Naive thymus-derived CD8-positive, alpha-beta T cell (primary cell): Measurements from ENCODE around the gene GLI1. TPM values are rescaled to one million over a fixed set of nuclear protein-coding genes. Genes with fewer than 3 reads are reported as not detected.
"Not testable (repeated sequence)": the region's sequence is repeated elsewhere in the genome, so short reads cannot be mapped to it uniquely, and the experiment has no call there.

Source experiments
- ATAC-seq, 2 donors: fragments of 150-1000 bp; cut with Tn5 transposase in 1 of 2; sonication (Bioruptor Pico), chemical (Tn5 transposase) in 1 of 2; 1 replicate in 1 of 2; 2 replicates in 1 of 2; pipeline ENCODE4 v1.10.0; 2021; ENCODE audit warnings: mild to moderate bottlenecking in 2 of 2, moderate library complexity in 2 of 2
- POLR2A ChIA-PET: fragments of 350-600 bp; sonication (Branson Sonifier 250); formaldehyde crosslinking; loops from one replicate; lab custom pipeline; 2021; ENCODE audit warnings: antibody characterized with exemption; lab: Charles Lee
- DNase-seq, 10 donors: peaks; one replicate each; pipeline versions ENCODE4 v3.0.0 to v3.0.0-alpha.2; 2020 to 2022
- H3K27ac Mint-ChIP-seq, 10 donors: one replicate each; pipeline ENCODE4 v1.8.0; 2020 to 2022; ENCODE audit warnings: mild to moderate bottlenecking in 10 of 10, mixed read lengths in 10 of 10, moderate library complexity in 4 of 10, inconsistent platforms in 1 of 10
- H3K27me3 Mint-ChIP-seq, 5 donors: one replicate each; pipeline ENCODE4 v1.8.0; 2021 to 2022; ENCODE audit warnings: mixed read lengths in 5 of 5
- H3K36me3 Mint-ChIP-seq, 3 donors: one replicate each; pipeline ENCODE4 v1.8.0; 2020 to 2022; ENCODE audit warnings: mixed read lengths in 3 of 3, mild to moderate bottlenecking in 2 of 3, inconsistent platforms in 1 of 3
- H3K4me1 Mint-ChIP-seq, 4 donors: one replicate each; pipeline ENCODE4 v1.8.0; 2021 to 2022; ENCODE audit warnings: mixed read lengths in 4 of 4
- H3K4me3 Mint-ChIP-seq, 10 donors: one replicate each; pipeline ENCODE4 v1.8.0; 2020 to 2022; ENCODE audit warnings: mild to moderate bottlenecking in 10 of 10, mixed read lengths in 10 of 10, moderate library complexity in 6 of 10, inconsistent platforms in 1 of 10
- H3K9me3 Mint-ChIP-seq, 9 donors: one replicate each; pipeline ENCODE4 v1.8.0; 2020 to 2022; ENCODE audit warnings: mixed read lengths in 9 of 9, mild to moderate bottlenecking in 3 of 9, inconsistent platforms in 1 of 9, moderate library complexity in 1 of 9
- microRNA-seq: library from miRNA; unstranded; fragments of <30 nt; microRNA quantifications from one replicate; pipeline ENCODE4 v1.2.0, GENCODE V29; 2022; ENCODE audit warnings: borderline microRNAs expressed
- polyA plus RNA-seq, 3 donors: library from polyadenylated mRNA; unstranded; fragments of 300-500 nt; fragmentation: Illumina TruSeq; gene quantifications; one replicate each; pipeline ENCODE4 v1.2.3, GENCODE V29; 2021
- total RNA-seq, 8 experiments: library from RNA in 2 of 8; stranded (reverse) in 2 of 8; gene quantifications; one replicate each; pipeline ENCODE4 v1.2.3 and lab custom pipeline; 2021 to 2026

GLI1 gene
- total and polyA plus RNA-seq, 5 experiments from 2014 or later = 1.9 to 2.7 TPM; not detected in 3

DNA sequence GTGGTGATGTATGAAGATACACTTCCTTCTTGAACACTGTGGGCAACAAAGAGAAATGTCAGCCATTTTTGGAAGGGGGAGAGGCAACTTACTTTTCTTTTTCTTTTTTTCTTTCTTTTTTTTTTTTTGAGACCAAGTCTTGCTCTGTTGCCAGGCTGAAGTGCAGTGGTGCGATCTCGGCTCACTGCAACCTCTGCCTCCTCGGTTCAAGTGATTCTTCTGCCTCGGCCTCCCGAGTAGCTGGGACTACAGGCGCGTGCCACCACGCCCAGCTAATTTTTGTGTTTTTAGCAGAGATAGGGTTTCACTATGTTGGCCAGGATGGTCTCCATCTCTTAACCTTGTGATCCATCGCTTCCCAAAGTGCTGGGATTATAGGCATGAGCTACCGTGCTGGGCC is 58.1 kb downstream of the GLI1 start:
- not testable (repeated sequence) for H3K9me3 Mint-ChIP-seq, H3K27me3 Mint-ChIP-seq, DNase-seq, ATAC-seq
- H3K36me3 Mint-ChIP-seq = peaks cover 4 to 68% (median 23%) of the 10 kb centered on the region in 3 donors
- POLR2A ChIA-PET = interaction anchor here (0.5 to 8.6 kb wide), 5 partner anchors 13 to 185 kb away, joined by 3 to 135 read pairs (median 11); partner anchors contain the start of genes ARHGAP9 and GLI1
- H3K27ac Mint-ChIP-seq = peak overlapping the region in 9 of 10 donors; percentile 53 to 100 (median 77)
- H3K4me1 Mint-ChIP-seq = peaks cover 26 to 46% (median 43%) of the 10 kb centered on the region in 4 donors
- H3K4me3 Mint-ChIP-seq = peak overlapping the region in 4 of 10 donors; percentile 29 to 97 (median 52)

- H3K4me1 Mint-ChIP-seq = peaks cover 29 to 49% (median 45%) of the 10 kb centered on the region in 4 donors
- peak overlapping the region; percentile 98 to 100 (median 99) for H3K27ac Mint-ChIP-seq
- H3K27me3 Mint-ChIP-seq = peaks cover 0 to 2% (median 0%) of the 10 kb centered on the region in 5 donors
- no peak for ATAC-seq
- POLR2A ChIA-PET = interaction anchor here (0.6 to 8.6 kb wide), 6 partner anchors 8 to 179 kb away, joined by 3 to 135 read pairs (median 9); partner anchors contain the start of genes ARHGAP9 and GLI1
- peak overlapping the region; percentile 75 to 99 (median 98) for H3K4me3 Mint-ChIP-seq
- no peak for DNase-seq
- no peaks in the 10 kb centered on the region for H3K9me3 Mint-ChIP-seq
- peaks cover 4 to 62% (median 19%) of the 10 kb centered on the region in 3 donors for H3K36me3 Mint-ChIP-seq
Measured at GRCh38 chr12:57518176-57518919, 58.8 kb downstream of the GLI1 start.

- H3K27ac Mint-ChIP-seq = peak overlapping the region; percentile 98 to 100 (median 99)
- POLR2A ChIA-PET = interaction anchor here (1.1 to 8.6 kb wide), 14 partner anchors 9 to 72 kb away, joined by 3 to 135 read pairs (median 8); partner anchors contain the start of genes ARHGAP9, DCTN2, GLI1 and MARS1
- peaks cover 0 to 2% (median 0%) of the 10 kb centered on the region in 5 donors for H3K27me3 Mint-ChIP-seq
- peaks cover 4 to 54% (median 19%) of the 10 kb centered on the region in 3 donors for H3K36me3 Mint-ChIP-seq
- no peak for ATAC-seq
- H3K9me3 Mint-ChIP-seq = no peaks in the 10 kb centered on the region
- peaks cover 33 to 57% (median 53%) of the 10 kb centered on the region in 4 donors for H3K4me1 Mint-ChIP-seq
- peak overlapping the region; percentile 95 to 99 (median 98) for H3K4me3 Mint-ChIP-seq
- DNase-seq = peak in 2 of 10 donors; percentile 13 to 19
Measured at GRCh38 chr12:57518920-57519795, 59.6 kb downstream of the GLI1 start.

DNA sequence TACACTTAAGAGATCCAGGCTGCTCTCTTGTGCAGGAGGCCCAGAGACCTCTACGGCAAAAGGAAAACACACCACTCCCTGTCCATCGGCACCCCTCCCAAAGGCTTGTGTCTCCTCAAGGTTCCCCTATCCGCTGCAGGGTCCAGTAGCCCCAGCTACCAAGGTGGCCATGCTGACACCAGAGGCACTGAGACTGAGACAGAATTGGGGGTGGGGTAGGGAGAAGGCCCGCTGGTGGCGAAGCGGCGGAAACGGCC is 60.1 kb downstream of the GLI1 start:
- peak overlapping the region; percentile 98 to 100 (median 99) for H3K27ac Mint-ChIP-seq
- no peak for ATAC-seq

GRCh38 chr12:57520053-57520818 is 60.7 kb downstream of the GLI1 start, which contains the start of gene DDIT3:
TSS of gene DDIT3 (minus strand) at chr12:57520514. CDS start at chr12:57517406, 3,108 bp downstream.
- Mint-ChIP-seq H3K36me3 (peaks cover 4 to 46% (median 13%) of the 10 kb centered on the region in 3 donors), H3K27me3 (peaks cover 0 to 2% (median 0%) of the 10 kb centered on the region in 5 donors), H3K9me3 (no peaks in the 10 kb centered on the region), H3K4me3 (peak within 1 kb of the TSS; percentile 95 to 99 (median 98)), H3K27ac (peak within 1 kb of the TSS; percentile 99 to 100 (median 100)), H3K4me1 (peaks cover 40 to 67% (median 62%) of the 10 kb centered on the region in 4 donors)
- ATAC-seq (peak; percentile 70 to 79), DNase-seq (peak; percentile 98 to 100 (median 100))
- POLR2A ChIA-PET = interaction anchor here (0.6 to 8.6 kb wide), 27 partner anchors 9 to 408 kb away, joined by 3 to 135 read pairs (median 4); partner anchors contain the start of genes ARHGAP9, CTDSP2, DCTN2 and GLI1

More for the DNA sequence above, 60.1 kb downstream of the GLI1 start:
- H3K9me3 Mint-ChIP-seq = no peaks in the 10 kb centered on the region
- H3K4me3 Mint-ChIP-seq = peak overlapping the region; percentile 95 to 99 (median 98)
- peaks cover 38 to 63% (median 59%) of the 10 kb centered on the region in 4 donors for H3K4me1 Mint-ChIP-seq
- H3K27me3 Mint-ChIP-seq = peaks cover 0 to 2% (median 0%) of the 10 kb centered on the region in 5 donors
- POLR2A ChIA-PET = interaction anchor here (0.9 to 8.6 kb wide), 19 partner anchors 9 to 326 kb away, joined by 3 to 135 read pairs (median 4); partner anchors contain the start of genes ARHGAP9, DCTN2, GLI1 and MARS1
- DNase-seq = peak in 6 of 10 donors; percentile 17 to 33 (median 27)
- peaks cover 4 to 48% (median 15%) of the 10 kb centered on the region in 3 donors for H3K36me3 Mint-ChIP-seq

DNA sequence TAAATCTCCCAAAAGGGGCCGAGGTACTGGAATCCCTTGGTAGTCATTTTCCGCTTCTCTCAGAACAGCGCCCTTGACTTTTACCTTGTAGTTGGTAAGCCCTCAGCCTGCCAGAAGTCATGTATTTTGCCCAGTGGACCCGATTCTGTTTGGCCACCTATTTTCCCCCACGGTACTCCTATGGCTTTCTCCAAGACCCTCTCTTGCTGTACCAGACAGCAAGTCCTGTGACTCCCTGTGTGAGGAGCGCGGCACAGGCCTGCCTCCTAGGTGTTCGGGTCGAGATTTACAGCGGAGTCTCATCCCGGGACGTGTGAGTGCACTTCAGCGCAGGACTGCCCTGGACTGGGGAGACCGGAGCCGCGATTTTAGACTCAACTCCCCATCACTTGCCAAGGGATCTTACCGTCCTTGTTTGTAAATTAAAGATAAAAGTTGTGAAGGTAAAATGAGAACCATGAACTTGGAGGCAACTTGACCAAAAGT is 62.0 kb downstream of the GLI1 start:
- H3K4me1 Mint-ChIP-seq = peaks cover 42 to 79% (median 65%) of the 10 kb centered on the region in 4 donors
- H3K27me3 Mint-ChIP-seq = peaks cover 0 to 2% (median 0%) of the 10 kb centered on the region in 5 donors
- H3K9me3 Mint-ChIP-seq = no peaks in the 10 kb centered on the region
- H3K36me3 Mint-ChIP-seq = peaks cover 4 to 36% (median 6%) of the 10 kb centered on the region in 3 donors
- peak in 3 of 10 donors; percentile 17 to 38 (median 20) for DNase-seq
- ATAC-seq = no peak
- POLR2A ChIA-PET = interaction anchor here (1.3 to 8.6 kb wide), 5 partner anchors 25 to 62 kb away, joined by 4 to 135 read pairs (median 12); partner anchors contain the start of genes ARHGAP9, DCTN2, GLI1 and MARS1
- peak overlapping the region; percentile 92 to 99 (median 97) for H3K4me3 Mint-ChIP-seq
- H3K27ac Mint-ChIP-seq = peak overlapping the region; percentile 99 to 100 (median 100)

Small RNAs within 50 kb of the gene (microRNA-seq; reads per million reads assigned to microRNA genes)
- 2.1 reads per million for gene MIR616
- gene MIR6758 = not detected

Other genes starting within 250 kb of the GLI1 start
- under 1 TPM; 0.41 to 0.55 TPM for gene NXPH4, start 243.0 kb upstream of the GLI1 start, total RNA-seq
- gene NXPH4, start 243.0 kb upstream of the GLI1 start, polyA plus RNA-seq = not detected
- gene SHMT2, start 230.1 kb upstream of the GLI1 start, total RNA-seq = 10 to 100 TPM; 45.2 to 45.3 TPM
- 10 to 100 TPM; 27.3 to 31.2 (median 28.8) TPM for gene SHMT2, start 230.1 kb upstream of the GLI1 start, polyA plus RNA-seq
- gene STAC3, start 208.6 kb upstream of the GLI1 start, total RNA-seq = 1 to 10 TPM; 2.5 to 2.6 TPM
- not detected for gene STAC3, start 208.6 kb upstream of the GLI1 start, polyA plus RNA-seq
- gene R3HDM2, start 28.7 kb upstream of the GLI1 start, total RNA-seq = 100 to 1,000 TPM; 104 to 115 TPM
- gene R3HDM2, start 28.7 kb upstream of the GLI1 start, polyA plus RNA-seq = 10 to 100 TPM in 1 of 3 donors, 1 to 10 TPM in 2; 5.4 to 17.3 (median 7.4) TPM
- gene INHBC, start 25.0 kb upstream of the GLI1 start, total RNA-seq = under 1 TPM; 0.18 to 0.19 TPM
- gene INHBC, start 25.0 kb upstream of the GLI1 start, polyA plus RNA-seq = not detected
- gene INHBE, start 4.5 kb upstream of the GLI1 start, total RNA-seq = not detected
- gene INHBE, start 4.5 kb upstream of the GLI1 start, polyA plus RNA-seq = under 1 TPM in 1 of 3 donors, not detected in 2; 0.16 TPM
- gene ARHGAP9, start 20.1 kb downstream of the GLI1 start, total RNA-seq = 100 to 1,000 TPM; 287 to 291 TPM
- gene ARHGAP9, start 20.1 kb downstream of the GLI1 start, polyA plus RNA-seq = 100 to 1,000 TPM; 136 to 240 (median 150) TPM
- 100 to 1,000 TPM; 368 to 386 TPM for gene MARS1, start 28.3 kb downstream of the GLI1 start, total RNA-seq
- gene MARS1, start 28.3 kb downstream of the GLI1 start, polyA plus RNA-seq = 10 to 100 TPM; 81.0 to 93.5 (median 91.9) TPM
- 10 to 100 TPM; 88.0 to 89.5 TPM for gene DDIT3, start 60.7 kb downstream of the GLI1 start, total RNA-seq
- 10 to 100 TPM; 13.1 to 18.7 (median 15.5) TPM for gene DDIT3, start 60.7 kb downstream of the GLI1 start, polyA plus RNA-seq
- gene MBD6, start 63.0 kb downstream of the GLI1 start, total RNA-seq = 100 to 1,000 TPM in 1 of 2 experiments, 10 to 100 TPM in 1; 98.5 to 104 TPM
- gene MBD6, start 63.0 kb downstream of the GLI1 start, polyA plus RNA-seq = 1 to 10 TPM in 2 of 3 donors, under 1 TPM in 1; 0.38 to 2.5 (median 2.1) TPM
- gene DCTN2, start 87.4 kb downstream of the GLI1 start, total RNA-seq = 10 to 100 TPM; 69.0 to 70.5 TPM
- gene DCTN2, start 87.4 kb downstream of the GLI1 start, polyA plus RNA-seq = 10 to 100 TPM; 60.6 to 67.8 (median 67.7) TPM
- gene KIF5A, start 90.3 kb downstream of the GLI1 start, total RNA-seq = 1 to 10 TPM; 1.5 to 2.3 TPM
- gene KIF5A, start 90.3 kb downstream of the GLI1 start, polyA plus RNA-seq = under 1 TPM in 2 of 3 donors, not detected in 1; 0.17 to 0.20 TPM
- gene PIP4K2C, start 131.4 kb downstream of the GLI1 start, total RNA-seq = 10 to 100 TPM; 23.4 to 24.8 TPM
- gene PIP4K2C, start 131.4 kb downstream of the GLI1 start, polyA plus RNA-seq = 10 to 100 TPM; 10.9 to 24.6 (median 22.7) TPM
- 10 to 100 TPM; 36.2 to 36.3 TPM for gene DTX3, start 145.0 kb downstream of the GLI1 start, total RNA-seq
- gene DTX3, start 145.0 kb downstream of the GLI1 start, polyA plus RNA-seq = 1 to 10 TPM; 4.9 to 9.4 (median 7.7) TPM
- gene ARHGEF25, start 151.7 kb downstream of the GLI1 start, total RNA-seq = under 1 TPM; 0.27 to 0.55 TPM
- gene ARHGEF25, start 151.7 kb downstream of the GLI1 start, polyA plus RNA-seq = not detected
- under 1 TPM in 1 of 2 experiments, not detected in 1; 0.30 TPM for gene B4GALNT1, start 173.4 kb downstream of the GLI1 start, total RNA-seq
- gene B4GALNT1, start 173.4 kb downstream of the GLI1 start, polyA plus RNA-seq = not detected
- gene OS9, start 234.3 kb downstream of the GLI1 start, total RNA-seq = 100 to 1,000 TPM; 158 to 166 TPM
- gene OS9, start 234.3 kb downstream of the GLI1 start, polyA plus RNA-seq = 10 to 100 TPM; 53.6 to 56.3 (median 53.6) TPM